Spleen (tissue), 11 donors: ENCODE data around the gene FOS. TPM values are rescaled to one million over a fixed set of nuclear protein-coding genes. Genes with fewer than 3 reads are reported as not detected.

ENCODE experiments used
- DNase-seq: peaks from one replicate; pipeline ENCODE4 v3.0.0-alpha.2; 2020
- H3K27ac ChIP-seq, 8 donors: fragments of 200-600 bp; sonication (generic) in 7 of 8; 1 replicate in 4 of 8; 2 replicates in 4 of 8; pipeline versions ENCODE4 v1.5.0 to v1.8.0; 2016 to 2021; ENCODE audit warnings: inconsistent platforms in 4 of 8, mild to moderate bottlenecking in 4 of 8, moderate library complexity in 1 of 8
- H3K27me3 ChIP-seq, 7 donors: fragments of 200-600 bp; sonication (generic) in 6 of 7; replicated peaks in 1 of 7; 1 replicate in 4 of 7; 2 replicates in 3 of 7; pipeline versions ENCODE4 v1.5.0 to v1.8.0; 2016 to 2021; ENCODE audit warnings: inconsistent platforms in 3 of 7, mild to moderate bottlenecking in 1 of 7
- H3K36me3 ChIP-seq, 6 donors: fragments of 200-600 bp; sonication (generic) in 5 of 6; 1 replicate in 4 of 6; 2 replicates in 2 of 6; pipeline versions ENCODE4 v1.5.0 to v1.8.0; 2016 to 2021; ENCODE audit warnings: inconsistent platforms in 2 of 6
- H3K4me1 ChIP-seq, 6 donors: fragments of 200-600 bp; sonication (generic) in 5 of 6; 1 replicate in 3 of 6; 2 replicates in 3 of 6; pipeline versions ENCODE4 v1.5.0 to v1.8.0; 2016 to 2021; ENCODE audit warnings: inconsistent platforms in 3 of 6
- H3K4me3 ChIP-seq, 8 donors: fragments of 200-600 bp; sonication (generic) in 7 of 8; 1 replicate in 4 of 8; 2 replicates in 4 of 8; pipeline versions ENCODE4 v1.5.0 to v1.8.0; 2016 to 2021; ENCODE audit warnings: inconsistent platforms in 4 of 8, mild to moderate bottlenecking in 4 of 8, moderate library complexity in 2 of 8
- H3K9me3 ChIP-seq, 8 donors: fragments of 200-600 bp; sonication (generic) in 7 of 8; 1 replicate in 4 of 8; 2 replicates in 4 of 8; pipeline versions ENCODE4 v1.5.0 to v1.8.0; 2016 to 2021; ENCODE audit warnings: inconsistent platforms in 4 of 8
- CTCF ChIP-seq, 11 experiments: fragments of 200-600 bp in 7 of 11; fragments of 450-650 bp in 4 of 11; sonication (generic) in 4 of 11; IDR thresholded peaks in 8 of 11; conservative IDR thresholded peaks in 3 of 11; 1 replicate in 7 of 11; 2 replicates in 4 of 11; pipeline versions ENCODE4 v1.4.0 to v1.8.0; 2016 to 2021; ENCODE audit warnings: antibody characterized with exemption in 11 of 11, inconsistent platforms in 4 of 11, mild to moderate bottlenecking in 1 of 11
- POLR2A ChIP-seq, 3 donors: fragments of 450-650 bp; IDR thresholded peaks; one replicate each; pipeline ENCODE4 v1.5.1; 2017; ENCODE audit warnings: antibody characterized with exemption in 3 of 3, mild to moderate bottlenecking in 1 of 3
- POLR2AphosphoS5 ChIP-seq, 3 donors: sonication (generic); formaldehyde crosslinking; IDR thresholded peaks; one replicate each; pipeline ENCODE4 v1.5.1; 2017; ENCODE audit warnings: antibody characterized with exemption in 3 of 3
- WGBS, 5 donors: extraction: QIAGEN DNeasy Blood & Tissue Kit in 3 of 5; methylation state at CpG; one replicate each; pipeline versions ENCODE4 v1.1.5 to v1.1.7; 2013 to 2018; 5-methylcytosine and 5-hydroxymethylcytosine counted together
- intact Hi-C: fragments of 100-400 bp; cut with DNase I; formaldehyde crosslinking; loops from one replicate; pipeline ENCODE4 v1.15.0; 2023; ENCODE audit warnings: low total_unique reads
- polyA plus RNA-seq, 3 donors: library from polyadenylated mRNA; stranded (reverse); fragments of 200-250 nt; gene quantifications; one replicate each; pipeline ENCODE4 v1.2.1, GENCODE V29; 2013
- total RNA-seq, 7 donors: library from RNA; depleted of rRNA in 3 of 7; stranded (reverse); fragments of >200 nt in 3 of 7; fragmentation: NEBNext Ultra II Directional in 4 of 7; extraction: Animal tissue kit (Norgen Biotek cat#: 25700) in 4 of 7; gene quantifications; one replicate each; pipeline versions ENCODE4 v1.1.0 to v1.2.1, GENCODE V29; 2016 to 2021
- donor health status: healthy with polysubstance abuse.
- donor health status: DM: no; HTN: no; CAD: no; lungs with moderate emphysema.
- donor health status: DM: no; HTN: no; CAD: no.
- donor health status: Bipolar disorder and iron deficiency.
- donor health status: healthy.
- donor health status: DM: no; HTN: no; CAD: no.
- donor health status: DM: yes; HTN: yes; CAD: no.

Gene FOS
- total and polyA plus RNA-seq, 10 donors = 18.8 to 414 (median 116) TPM

- no peaks in the 10 kb centered on the region for H3K27me3 ChIP-seq
- H3K36me3 ChIP-seq = no peaks in the 10 kb centered on the region
- no peak for DNase-seq
- H3K27ac ChIP-seq = peak overlapping the region in 1 of 8 donors; percentile 70
- no peak overlapping the region for H3K4me3 ChIP-seq
- H3K4me1 ChIP-seq = peaks cover 11 to 71% (median 45%) of the 10 kb centered on the region in 6 donors
- TF ChIP-seq POLR2AphosphoS5 (IDR thresholded peaks at IDR 0.05) (no peak), POLR2A (IDR thresholded peaks at IDR 0.05) (no peak), CTCF (IDR thresholded peaks at IDR 0.05 in 8 of 11, conservative IDR thresholded peaks at IDR 0.05 in 3 of 11) (no peak)
- 84 to 92% (median 86%) methylated on average over 4 of the region's 4 CpGs for WGBS, 5 donors
- intact Hi-C loops = no loop called here
- no peaks in the 10 kb centered on the region for H3K9me3 ChIP-seq
Measured at GRCh38 chr14:75250800-75251199, 27.8 kb upstream of the FOS start.

- 68 to 84% (median 79%) methylated on average over 6 to 10 of the region's 10 CpGs for whole genome bisulfite sequencing, 5 donors
- Histone ChIP-seq H3K4me1 (peaks cover 9 to 67% (median 35%) of the 10 kb centered on the region in 6 donors), H3K36me3 (no peaks in the 10 kb centered on the region), H3K27ac (peak overlapping the region in 7 of 8 donors; percentile 11 to 71 (median 48)), H3K4me3 (no peak overlapping the region), H3K27me3 (no peaks in the 10 kb centered on the region), H3K9me3 (no peaks in the 10 kb centered on the region)
- peak; percentile 83 for DNase-seq
- TF ChIP-seq POLR2AphosphoS5 (IDR thresholded peaks at IDR 0.05) (peak; percentile 50 to 72 (median 61)), CTCF (IDR thresholded peaks at IDR 0.05 in 8 of 11, conservative IDR thresholded peaks at IDR 0.05 in 3 of 11) (no peak)
- intact Hi-C loops = no loop called here
Measured at GRCh38 chr14:75252254-75252837, 26.3 kb upstream of the FOS start.

GRCh38 chr14:75254381-75254822, 24.2 kb upstream of the FOS start:
- WGBS, 5 donors = 77 to 87% (median 84%) methylated on average over 6 of the region's 6 CpGs
- Histone ChIP-seq H3K27ac (no peak overlapping the region), H3K27me3 (no peaks in the 10 kb centered on the region), H3K9me3 (no peaks in the 10 kb centered on the region), H3K4me1 (peaks cover 9 to 64% (median 33%) of the 10 kb centered on the region in 6 donors), H3K36me3 (no peaks in the 10 kb centered on the region), H3K4me3 (no peak overlapping the region)
- TF ChIP-seq POLR2AphosphoS5 (IDR thresholded peaks at IDR 0.05) = no peak
- no peak for TF ChIP-seq POLR2A (IDR thresholded peaks at IDR 0.05)
- TF ChIP-seq CTCF (IDR thresholded peaks at IDR 0.05 in 8 of 11, conservative IDR thresholded peaks at IDR 0.05 in 3 of 11) = no peak
- intact Hi-C loops = no loop called here
- DNase-seq = no peak

- TF ChIP-seq POLR2AphosphoS5 (IDR thresholded peaks at IDR 0.05) = no peak
- intact Hi-C loops = no loop called here
- Histone ChIP-seq H3K4me1 (peaks cover 14 to 64% (median 33%) of the 10 kb centered on the region in 6 donors), H3K36me3 (no peaks in the 10 kb centered on the region), H3K4me3 (no peak overlapping the region), H3K27me3 (no peaks in the 10 kb centered on the region), H3K27ac (no peak overlapping the region), H3K9me3 (no peaks in the 10 kb centered on the region)
- no peak for DNase-seq
- 61 to 82% (median 72%) methylated on average over 7 of the region's 7 CpGs for WGBS, 5 donors
Measured at GRCh38 chr14:75254901-75255584, 23.6 kb upstream of the FOS start.
